OCI-LY1 (cell line): ENCODE results near the gene CLDND2.
"Not testable (repeated sequence)": the region's sequence is repeated elsewhere in the genome, so short reads cannot be mapped to it uniquely, and the experiment has no call there.

ENCODE experiments used
- H2AFZ ChIP-seq: fragments of 200-600 bp; sonication (generic), shearing (Covaris generic); 2 replicates; pipeline ENCODE4 v1.6.0; 2014; ENCODE audit warnings: antibody characterized with exemption, mild to moderate bottlenecking, low read length
- H3F3A ChIP-seq: fragments of 200-600 bp; sonication (generic), shearing (Covaris generic); 2 replicates; pipeline ENCODE4 v1.6.0; 2014; ENCODE audit warnings: mild to moderate bottlenecking, antibody characterized with exemption, low read length, moderate library complexity; ENCODE audit not compliant: insufficient read depth
- H3K27ac ChIP-seq: fragments of 200-600 bp; sonication (generic); 2 replicates; pipeline ENCODE4 v1.5.1; 2014; ENCODE audit warnings: low read length, mixed run types, mild to moderate bottlenecking, low read depth; ENCODE audit not compliant: poor library complexity, severe bottlenecking
- H3K27me3 ChIP-seq: fragments of 200-600 bp; sonication (generic); 2 replicates; pipeline ENCODE4 v1.6.0; 2014; ENCODE audit warnings: antibody characterized with exemption, mild to moderate bottlenecking, low read length, moderate library complexity; ENCODE audit not compliant: insufficient read depth
- H3K36me3 ChIP-seq: fragments of 200-600 bp; sonication (generic); 2 replicates; pipeline ENCODE4 v1.6.1; 2014; ENCODE audit warnings: mild to moderate bottlenecking, antibody characterized with exemption, low read length, moderate library complexity, mixed read lengths; ENCODE audit not compliant: insufficient read depth
- H3K4me1 ChIP-seq: fragments of 200-600 bp; sonication (generic); 2 replicates; pipeline ENCODE4 v1.5.1; 2014; ENCODE audit warnings: mild to moderate bottlenecking, low read length, moderate library complexity; ENCODE audit not compliant: insufficient read depth, severe bottlenecking
- H3K4me2 ChIP-seq: fragments of 200-600 bp; sonication (generic), shearing (Covaris generic); 2 replicates; pipeline ENCODE4 v1.6.1; 2014; ENCODE audit warnings: low read length
- H3K4me3 ChIP-seq: fragments of 200-600 bp; sonication (generic); 2 replicates; pipeline ENCODE4 v1.5.1; 2014; ENCODE audit warnings: low read length, low read depth, mild to moderate bottlenecking, mixed read lengths; ENCODE audit not compliant: poor library complexity, severe bottlenecking
- H3K79me2 ChIP-seq: fragments of 200-600 bp; shearing (Covaris generic); 2 replicates; pipeline ENCODE4 v1.6.1; 2016; ENCODE audit warnings: mixed run types, low read length, mixed read lengths; ENCODE audit not compliant: insufficient read depth
- H3K9ac ChIP-seq: fragments of 200-600 bp; sonication (generic), shearing (Covaris generic); 2 replicates; pipeline ENCODE4 v1.6.1; 2014; ENCODE audit warnings: mild to moderate bottlenecking, low read length, mixed read lengths
- H3K9me2 ChIP-seq: fragments of 200-600 bp; sonication (generic), shearing (Covaris generic); 2 replicates; pipeline ENCODE4 v1.6.1; 2014; ENCODE audit warnings: low read depth, mild to moderate bottlenecking, low read length, mixed read lengths
- H3K9me3 ChIP-seq: fragments of 200-600 bp; shearing (Covaris generic); 2 replicates; pipeline ENCODE4 v1.6.1; 2014; ENCODE audit warnings: low read length, mixed read lengths
- H4K20me1 ChIP-seq: fragments of 200-600 bp; sonication (generic), shearing (Covaris generic); 2 replicates; pipeline ENCODE4 v1.6.0; 2016; ENCODE audit warnings: mild to moderate bottlenecking, low read length; ENCODE audit not compliant: insufficient read depth
- EZH2 ChIP-seq: fragments of 200-600 bp; sonication (generic), shearing (Covaris generic); IDR thresholded peaks from 2 replicates; pipeline ENCODE4 v1.8.0; 2017; ENCODE audit warnings: borderline replicate concordance, mixed run types, mild to moderate bottlenecking, antibody characterized with exemption, low read length, moderate library complexity, mixed read lengths
- TF ChIP-seq, protein P1 (sequence below): fragments of 200-600 bp; sonication (generic), shearing (Covaris generic); IDR thresholded peaks from 2 replicates; pipeline ENCODE4 v1.5.1; 2017; ENCODE audit warnings: mild to moderate bottlenecking, antibody characterized with exemption, low read length, moderate library complexity, mixed read lengths

Gene CLDND2

DNA sequence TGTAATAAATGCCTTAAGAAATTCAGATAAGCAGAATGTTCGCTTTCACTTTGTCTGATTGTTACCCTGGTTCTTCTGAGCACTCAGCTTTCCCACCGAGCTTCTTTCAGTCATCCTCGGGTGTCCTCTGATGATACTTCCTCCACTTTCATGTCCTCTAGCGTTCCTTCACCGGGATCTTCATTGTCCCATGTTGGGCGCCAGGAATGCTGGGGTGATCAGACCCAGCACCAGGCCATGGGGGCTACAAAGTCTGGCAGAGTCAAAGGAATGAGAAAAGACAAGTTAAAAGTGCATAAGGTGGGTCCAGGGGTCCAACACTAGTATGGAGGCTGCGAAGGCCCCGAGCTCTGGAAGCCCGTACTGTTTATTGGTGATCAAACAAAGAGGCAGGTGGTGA lies 33.3 kb upstream of the CLDND2 start:
- H3K9ac ChIP-seq, result no peak overlapping the region
- H4K20me1 ChIP-seq, result no peaks in the 10 kb centered on the region
- no peaks in the 10 kb centered on the region for H3K9me2 ChIP-seq
- no peak overlapping the region for H3K4me2 ChIP-seq
- H3F3A ChIP-seq, result no peaks in the 10 kb centered on the region
- no peak for TF ChIP-seq EZH2
- TF ChIP-seq, protein P1, sequence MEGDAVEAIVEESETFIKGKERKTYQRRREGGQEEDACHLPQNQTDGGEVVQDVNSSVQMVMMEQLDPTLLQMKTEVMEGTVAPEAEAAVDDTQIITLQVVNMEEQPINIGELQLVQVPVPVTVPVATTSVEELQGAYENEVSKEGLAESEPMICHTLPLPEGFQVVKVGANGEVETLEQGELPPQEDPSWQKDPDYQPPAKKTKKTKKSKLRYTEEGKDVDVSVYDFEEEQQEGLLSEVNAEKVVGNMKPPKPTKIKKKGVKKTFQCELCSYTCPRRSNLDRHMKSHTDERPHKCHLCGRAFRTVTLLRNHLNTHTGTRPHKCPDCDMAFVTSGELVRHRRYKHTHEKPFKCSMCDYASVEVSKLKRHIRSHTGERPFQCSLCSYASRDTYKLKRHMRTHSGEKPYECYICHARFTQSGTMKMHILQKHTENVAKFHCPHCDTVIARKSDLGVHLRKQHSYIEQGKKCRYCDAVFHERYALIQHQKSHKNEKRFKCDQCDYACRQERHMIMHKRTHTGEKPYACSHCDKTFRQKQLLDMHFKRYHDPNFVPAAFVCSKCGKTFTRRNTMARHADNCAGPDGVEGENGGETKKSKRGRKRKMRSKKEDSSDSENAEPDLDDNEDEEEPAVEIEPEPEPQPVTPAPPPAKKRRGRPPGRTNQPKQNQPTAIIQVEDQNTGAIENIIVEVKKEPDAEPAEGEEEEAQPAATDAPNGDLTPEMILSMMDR, result no peak
- H3K36me3 ChIP-seq, result no peaks in the 10 kb centered on the region; the same call in 1 of the 2 replicates
- H3K27me3 ChIP-seq, result no peaks in the 10 kb centered on the region
- no peaks in the 10 kb centered on the region for H3K4me1 ChIP-seq
- no peaks in the 10 kb centered on the region for H3K79me2 ChIP-seq
- H3K27ac ChIP-seq, result no peak overlapping the region
- H3K4me3 ChIP-seq, result no peak overlapping the region
- peaks cover 7% of the 10 kb centered on the region; the same call in 1 of the 2 replicates for H3K9me3 ChIP-seq
- no peak overlapping the region for H2AFZ ChIP-seq

DNA sequence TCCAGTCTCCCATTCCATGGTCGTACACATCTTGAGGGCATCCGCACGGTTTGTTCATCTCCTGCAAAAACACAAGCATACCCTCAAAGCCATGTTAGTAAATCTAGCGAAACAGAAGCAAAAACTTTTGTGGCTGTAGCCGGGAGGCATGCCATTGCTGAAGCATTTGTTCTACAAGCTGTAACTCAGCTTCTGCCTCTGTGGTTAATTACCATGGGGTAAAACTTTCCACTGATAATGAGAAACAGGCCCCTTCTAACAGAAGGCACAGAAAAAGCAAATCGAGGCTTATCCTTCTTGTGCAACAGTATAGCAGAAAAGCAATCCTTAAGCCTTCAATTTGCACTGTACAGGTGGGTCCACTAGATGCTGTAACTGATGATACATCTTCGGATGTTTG lies 31.1 kb upstream of the CLDND2 start:
- H3K4me2 ChIP-seq, H3K4me3 ChIP-seq, H3K27ac ChIP-seq: not testable (repeated sequence)

GRCh38 chr19:51399231-51399630 lies 30.4 kb upstream of the CLDND2 start:
- peaks cover 17% of the 10 kb centered on the region for H3K4me1 ChIP-seq
- H3K27me3 ChIP-seq, result no peaks in the 10 kb centered on the region
- no peaks in the 10 kb centered on the region for H3K79me2 ChIP-seq
- H4K20me1 ChIP-seq, result no peaks in the 10 kb centered on the region
- H3K9me3 ChIP-seq, result 0 out of 2 replicates have a peak, but pooled peaks cover 7% of the 10 kb centered on the region
- H3F3A ChIP-seq, result no peaks in the 10 kb centered on the region
- no peaks in the 10 kb centered on the region; the same call in 1 of the 2 replicates for H3K36me3 ChIP-seq
- no peak overlapping the region for H3K27ac ChIP-seq
- H3K4me2 ChIP-seq, result no peak overlapping the region
- no peak overlapping the region for H3K4me3 ChIP-seq
- H3K9me2 ChIP-seq, result no peaks in the 10 kb centered on the region
- H3K9ac ChIP-seq, result no peak overlapping the region
- H2AFZ ChIP-seq, result no peak overlapping the region
- TF ChIP-seq EZH2, result no peak
- TF ChIP-seq, protein P1, result no peak

More for the DNA sequence above, 31.1 kb upstream of the CLDND2 start:
- not testable (repeated sequence) for H3K79me2 ChIP-seq, H3K9me2 ChIP-seq, H3K9me3 ChIP-seq, H3K9ac ChIP-seq, H4K20me1 ChIP-seq, H3K36me3 ChIP-seq, H3F3A ChIP-seq, H3K27me3 ChIP-seq, H2AFZ ChIP-seq
- peaks cover 14% of the 10 kb centered on the region for H3K4me1 ChIP-seq

DNA sequence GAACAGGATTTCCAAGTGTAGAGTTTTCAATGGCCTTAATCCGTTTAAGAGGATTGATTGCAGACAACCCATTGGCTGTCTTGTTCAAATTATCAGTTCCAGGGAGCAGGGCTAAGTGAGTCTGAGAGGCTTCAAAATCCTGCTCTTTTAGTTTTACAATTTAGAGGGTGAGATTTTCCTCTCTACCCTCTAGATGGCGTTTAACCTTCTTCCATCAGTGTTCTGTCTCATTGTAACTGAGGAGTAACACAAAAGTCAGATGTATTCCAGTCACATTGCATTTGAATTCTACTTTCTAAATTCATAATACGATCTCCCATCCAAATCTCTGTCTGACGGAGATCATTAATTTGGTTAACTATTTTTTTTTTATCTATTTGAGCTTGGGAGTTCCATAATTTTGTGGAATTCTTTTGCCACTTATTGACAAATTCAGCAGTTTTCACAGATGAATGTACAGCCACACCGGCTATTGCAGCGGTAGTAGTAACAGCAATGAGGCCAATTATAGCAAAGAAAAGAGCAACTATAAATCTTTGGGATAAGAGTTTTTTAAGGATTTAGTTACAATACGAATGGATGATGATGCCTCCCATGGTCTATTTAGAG lies 29.4 kb upstream of the CLDND2 start:
- H3K9ac ChIP-seq, result no peak overlapping the region
- H3K4me3 ChIP-seq, result no peak overlapping the region
- H3K9me3 ChIP-seq, result 0 out of 2 replicates have a peak, but pooled peaks cover 7% of the 10 kb centered on the region
- peaks cover 23% of the 10 kb centered on the region for H3K4me1 ChIP-seq
- H3K36me3 ChIP-seq, result no peaks in the 10 kb centered on the region; the same call in 1 of the 2 replicates
- no peaks in the 10 kb centered on the region for H3K79me2 ChIP-seq
- no peak overlapping the region for H3K4me2 ChIP-seq
- H4K20me1 ChIP-seq, result no peaks in the 10 kb centered on the region
- H2AFZ ChIP-seq, result no peak overlapping the region
- no peaks in the 10 kb centered on the region for H3K27me3 ChIP-seq
- H3K27ac ChIP-seq, result no peak overlapping the region
- TF ChIP-seq, protein P1, result peak; percentile 62
- no peak for TF ChIP-seq EZH2
- no peaks in the 10 kb centered on the region for H3F3A ChIP-seq
- H3K9me2 ChIP-seq, result no peaks in the 10 kb centered on the region

GRCh38 chr19:51397453-51397852 lies 28.6 kb upstream of the CLDND2 start:
- not testable (repeated sequence) for H3K9ac ChIP-seq, H3K9me2 ChIP-seq, H3K36me3 ChIP-seq, H3K27ac ChIP-seq, H3F3A ChIP-seq, H3K79me2 ChIP-seq, H2AFZ ChIP-seq, H3K4me2 ChIP-seq, H3K4me3 ChIP-seq, H3K27me3 ChIP-seq, H3K9me3 ChIP-seq, H4K20me1 ChIP-seq
- H3K4me1 ChIP-seq, result peaks cover 23% of the 10 kb centered on the region
